ENCODE results near the gene LAMB4. TPM values are rescaled to one million over a fixed set of nuclear protein-coding genes. Genes with fewer than 3 reads are reported as not detected.

LAMB4 gene
- total RNA-seq, 2 experiments from 2014 or later = not detected

- Mint-ChIP-seq H3K4me3 (no peak overlapping the region), H3K4me1 (no peaks in the 10 kb centered on the region), H3K9me3 (no peaks in the 10 kb centered on the region), H3K27me3 (peaks cover 9% of the 10 kb centered on the region), H3K36me3 (no peaks in the 10 kb centered on the region), H3K27ac (no peak overlapping the region)
- POLR2A ChIA-PET = no interaction called here
- no peak for ATAC-seq (ENCODE audit: low read depth)
- no peak for DNase-seq
Observed at GRCh38 chr7:108091461-108091831, 38.7 kb downstream of the LAMB4 start.

- Mint-ChIP-seq H3K9me3 (no peaks in the 10 kb centered on the region), H3K4me3 (no peak overlapping the region), H3K4me1 (no peaks in the 10 kb centered on the region), H3K36me3 (no peaks in the 10 kb centered on the region), H3K27me3 (peaks cover 9% of the 10 kb centered on the region), H3K27ac (no peak overlapping the region)
- POLR2A ChIA-PET = no interaction called here
- no peak for DNase-seq
- no peak for ATAC-seq (ENCODE audit: low read depth)
Observed at GRCh38 chr7:108090791-108091460, 39.2 kb downstream of the LAMB4 start.

DNA sequence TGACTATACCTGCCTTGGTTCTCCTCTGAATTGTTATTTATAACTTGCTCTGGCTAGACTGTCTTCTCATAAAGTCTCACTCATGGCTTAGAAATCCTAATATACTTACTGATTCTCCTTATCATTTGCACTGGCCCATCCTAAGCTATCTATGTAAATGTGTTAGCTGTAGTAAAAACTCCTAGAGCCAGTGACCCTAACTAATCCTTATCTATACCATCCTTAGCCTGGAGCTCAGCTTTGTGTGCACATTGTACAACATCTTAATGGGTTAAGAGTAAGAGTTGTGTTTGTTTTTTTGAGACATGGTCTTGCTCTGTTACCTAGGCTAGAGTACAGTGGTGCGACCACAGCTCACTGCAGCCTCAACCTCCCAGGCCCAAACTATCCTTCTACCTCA, 40.8 kb downstream of the LAMB4 start:
- Mint-ChIP-seq H3K4me3 (no peak overlapping the region), H3K36me3 (no peaks in the 10 kb centered on the region), H3K27ac (no peak overlapping the region), H3K27me3 (peaks cover 7% of the 10 kb centered on the region), H3K9me3 (peaks cover 2% of the 10 kb centered on the region), H3K4me1 (peaks cover 4% of the 10 kb centered on the region)
- no peak for ATAC-seq (ENCODE audit: low read depth)
- POLR2A ChIA-PET = no interaction called here
- no peak for DNase-seq

DNA sequence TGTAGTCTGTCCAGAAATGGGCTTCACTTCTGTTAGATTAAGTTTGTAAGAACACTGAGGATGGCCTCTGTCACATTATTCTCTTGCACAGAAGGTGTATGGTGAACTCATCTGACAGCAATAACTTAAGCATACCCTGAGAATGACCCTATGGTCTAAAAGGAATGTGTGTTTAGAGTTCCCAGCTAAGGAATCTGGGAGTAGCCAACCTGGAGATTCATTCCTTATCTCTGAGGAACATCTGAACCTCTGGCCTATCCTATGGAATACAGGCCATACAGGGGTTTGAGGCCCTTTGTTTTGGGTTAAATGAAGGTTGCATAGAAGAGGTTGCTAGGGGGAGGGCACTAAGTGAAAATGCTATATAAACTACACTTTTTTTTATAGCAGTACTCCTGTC, 41.4 kb downstream of the LAMB4 start:
- Mint-ChIP-seq H3K27me3 (peaks cover 5% of the 10 kb centered on the region), H3K9me3 (peaks cover 2% of the 10 kb centered on the region), H3K36me3 (no peaks in the 10 kb centered on the region), H3K4me3 (no peak overlapping the region), H3K4me1 (peaks cover 4% of the 10 kb centered on the region), H3K27ac (no peak overlapping the region)
- DNase-seq (no peak), ATAC-seq (ENCODE audit: low read depth) (no peak)
- POLR2A ChIA-PET = no interaction called here

GRCh38 chr7:108087778-108088177, 42.4 kb downstream of the LAMB4 start:
- no peak overlapping the region for H3K27ac Mint-ChIP-seq
- POLR2A ChIA-PET = no interaction called here
- H3K9me3 Mint-ChIP-seq = peaks cover 2% of the 10 kb centered on the region
- DNase-seq (no peak), ATAC-seq (ENCODE audit: low read depth) (no peak)
- H3K27me3 Mint-ChIP-seq = peaks cover 5% of the 10 kb centered on the region
- no peaks in the 10 kb centered on the region for H3K36me3 Mint-ChIP-seq
- H3K4me1 Mint-ChIP-seq = peaks cover 4% of the 10 kb centered on the region
- H3K4me3 Mint-ChIP-seq = no peak overlapping the region

GRCh38 chr7:108086962-108087361, 43.2 kb downstream of the LAMB4 start:
- DNase-seq = no peak
- H3K27ac Mint-ChIP-seq = no peak overlapping the region
- H3K4me1 Mint-ChIP-seq = peaks cover 4% of the 10 kb centered on the region
- H3K36me3 Mint-ChIP-seq = no peaks in the 10 kb centered on the region
- POLR2A ChIA-PET = no interaction called here
- no peak overlapping the region for H3K4me3 Mint-ChIP-seq
- no peak for ATAC-seq (ENCODE audit: low read depth)
- peaks cover 2% of the 10 kb centered on the region for H3K9me3 Mint-ChIP-seq
- H3K27me3 Mint-ChIP-seq = peaks cover 5% of the 10 kb centered on the region

GRCh38 chr7:108086546-108086945, 43.6 kb downstream of the LAMB4 start:
- H3K36me3 Mint-ChIP-seq = no peaks in the 10 kb centered on the region
- H3K9me3 Mint-ChIP-seq = peaks cover 5% of the 10 kb centered on the region
- ATAC-seq (ENCODE audit: low read depth) (no peak), DNase-seq (no peak)
- H3K27ac Mint-ChIP-seq = no peak overlapping the region
- no peak overlapping the region for H3K4me3 Mint-ChIP-seq
- H3K27me3 Mint-ChIP-seq = peaks cover 4% of the 10 kb centered on the region
- POLR2A ChIA-PET = no interaction called here
- H3K4me1 Mint-ChIP-seq = peaks cover 4% of the 10 kb centered on the region

DNA sequence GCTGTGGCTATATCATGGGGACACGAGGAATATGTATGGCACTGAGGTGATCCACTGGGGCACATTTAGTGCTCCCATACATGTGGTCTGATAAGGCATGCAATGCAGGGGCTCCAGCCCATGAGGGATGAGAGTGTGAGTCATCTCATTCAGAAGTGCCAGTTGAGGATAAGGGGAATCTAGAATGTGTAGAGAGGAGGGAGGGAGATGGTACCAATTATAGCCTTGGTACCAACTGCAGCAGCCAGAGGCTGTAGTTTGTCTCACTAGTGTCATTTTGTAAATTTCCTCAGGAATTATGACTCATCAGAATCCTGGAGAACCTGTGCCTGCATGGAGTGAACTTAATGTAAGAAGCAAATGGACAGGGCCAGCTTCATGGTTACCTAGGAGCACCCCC, 46.2 kb downstream of the LAMB4 start:
- Mint-ChIP-seq H3K9me3 (peaks cover 9% of the 10 kb centered on the region), H3K27me3 (no peaks in the 10 kb centered on the region), H3K4me1 (peaks cover 4% of the 10 kb centered on the region), H3K36me3 (no peaks in the 10 kb centered on the region), H3K27ac (no peak overlapping the region), H3K4me3 (no peak overlapping the region)
- ATAC-seq (ENCODE audit: low read depth) (no peak), DNase-seq (no peak)
- POLR2A ChIA-PET = no interaction called here

- ATAC-seq (ENCODE audit: low read depth) = no peak
- no peak overlapping the region for H3K27ac Mint-ChIP-seq
- no peak overlapping the region for H3K4me3 Mint-ChIP-seq
- H3K27me3 Mint-ChIP-seq = no peaks in the 10 kb centered on the region
- no peak for DNase-seq
- H3K36me3 Mint-ChIP-seq = no peaks in the 10 kb centered on the region
- peaks cover 3% of the 10 kb centered on the region for H3K4me1 Mint-ChIP-seq
- POLR2A ChIA-PET = no interaction called here
- peaks cover 9% of the 10 kb centered on the region for H3K9me3 Mint-ChIP-seq
Observed at GRCh38 chr7:108079648-108080591, 50.2 kb downstream of the LAMB4 start.

DNA sequence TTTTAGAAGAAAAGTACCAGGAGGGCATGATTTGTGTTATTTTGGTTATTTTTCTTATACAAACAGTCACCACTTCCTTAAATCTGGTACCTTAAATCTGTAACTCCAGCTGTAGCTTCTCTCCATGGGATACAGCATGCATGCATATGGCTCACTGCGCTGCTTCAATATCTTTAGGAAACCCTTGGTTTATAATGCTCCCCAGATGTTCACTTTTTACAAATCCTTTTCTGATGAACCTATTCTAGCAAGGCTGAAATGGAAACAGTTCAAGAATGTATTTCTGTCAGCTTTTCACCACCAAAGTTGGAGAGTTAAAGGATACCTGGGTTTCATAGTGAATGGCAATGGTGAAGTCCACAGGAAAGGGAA, 50.9 kb downstream of the LAMB4 start:
- Mint-ChIP-seq H3K27ac (no peak overlapping the region), H3K9me3 (peaks cover 7% of the 10 kb centered on the region), H3K4me3 (no peak overlapping the region), H3K36me3 (no peaks in the 10 kb centered on the region), H3K27me3 (no peaks in the 10 kb centered on the region), H3K4me1 (no peaks in the 10 kb centered on the region)
- no peak for DNase-seq
- no peak for ATAC-seq (ENCODE audit: low read depth)
- POLR2A ChIA-PET = no interaction called here

DNA sequence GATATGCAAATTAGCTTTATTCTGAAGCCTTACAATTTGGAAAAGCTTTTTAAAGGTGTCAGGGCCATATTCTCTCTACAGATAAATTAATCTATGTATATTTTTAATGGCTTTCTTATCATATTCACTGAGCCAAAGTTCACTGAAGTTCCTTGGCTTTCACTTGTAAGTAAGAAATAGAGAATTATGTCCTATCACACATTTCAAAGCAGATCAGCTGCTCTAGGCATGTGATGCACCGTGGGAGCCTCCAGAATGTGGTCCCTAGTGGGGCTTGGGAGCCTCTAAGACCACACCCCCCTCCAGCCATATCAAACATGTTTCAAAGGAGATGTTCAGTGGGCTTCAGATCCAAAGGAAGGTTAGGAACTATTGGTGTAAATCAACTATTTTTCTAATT, 51.5 kb downstream of the LAMB4 start:
- Mint-ChIP-seq H3K4me1 (no peaks in the 10 kb centered on the region), H3K4me3 (no peak overlapping the region), H3K9me3 (peaks cover 7% of the 10 kb centered on the region), H3K36me3 (no peaks in the 10 kb centered on the region), H3K27me3 (no peaks in the 10 kb centered on the region), H3K27ac (no peak overlapping the region)
- ATAC-seq (ENCODE audit: low read depth) (no peak), DNase-seq (no peak)
- POLR2A ChIA-PET = no interaction called here

- Mint-ChIP-seq H3K4me3 (no peak overlapping the region), H3K9me3 (peaks cover 7% of the 10 kb centered on the region), H3K27ac (no peak overlapping the region), H3K4me1 (no peaks in the 10 kb centered on the region), H3K27me3 (no peaks in the 10 kb centered on the region), H3K36me3 (no peaks in the 10 kb centered on the region)
- no peak for ATAC-seq (ENCODE audit: low read depth)
- no peak for DNase-seq
- POLR2A ChIA-PET = no interaction called here
Observed at GRCh38 chr7:108078211-108078673, 51.9 kb downstream of the LAMB4 start.

- POLR2A ChIA-PET = no interaction called here
- Mint-ChIP-seq H3K27ac (no peak overlapping the region), H3K4me3 (no peak overlapping the region)
Observed at GRCh38 chr7:108077709-108078108, 52.5 kb downstream of the LAMB4 start.

DNA sequence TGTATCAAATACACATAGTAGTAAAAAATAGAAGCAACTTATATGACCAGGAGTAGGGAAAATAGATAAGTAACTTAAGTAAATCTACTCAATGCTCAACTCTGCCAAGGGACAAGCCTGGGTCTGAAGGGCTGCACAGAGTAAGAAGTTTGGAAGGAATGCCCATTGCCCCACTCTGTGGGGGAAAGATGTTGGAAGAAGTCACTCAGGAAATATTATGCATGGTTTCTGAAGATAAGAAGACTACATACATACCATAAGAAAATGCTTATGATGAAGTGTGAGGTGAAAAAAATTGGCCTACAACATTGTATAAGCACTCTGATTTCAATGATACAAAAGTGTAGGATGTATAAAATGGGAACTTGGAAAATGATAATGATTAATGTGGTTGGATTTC, 54.0 kb downstream of the LAMB4 start:
- no peak for DNase-seq
- no peaks in the 10 kb centered on the region for H3K27me3 Mint-ChIP-seq
- no peaks in the 10 kb centered on the region for H3K4me1 Mint-ChIP-seq
- no peak overlapping the region for H3K4me3 Mint-ChIP-seq
- no peak for ATAC-seq (ENCODE audit: low read depth)
- H3K36me3 Mint-ChIP-seq = no peaks in the 10 kb centered on the region
- POLR2A ChIA-PET = no interaction called here
- no peak overlapping the region for H3K27ac Mint-ChIP-seq
- peaks cover under 1% of the 10 kb centered on the region for H3K9me3 Mint-ChIP-seq

More at GRCh38 chr7:108077709-108078108, 52.5 kb downstream of the LAMB4 start:
- ATAC-seq (ENCODE audit: low read depth) = no peak
- Mint-ChIP-seq H3K9me3 (peaks cover 7% of the 10 kb centered on the region), H3K4me1 (no peaks in the 10 kb centered on the region), H3K27me3 (no peaks in the 10 kb centered on the region), H3K36me3 (no peaks in the 10 kb centered on the region)
- DNase-seq = no peak
